Testis (tissue), 2 donors: ENCODE measurements around the gene ADCK2.

Source experiments
- POLR2A ChIP-seq: fragments of 450-650 bp; IDR thresholded peaks from one replicate; pipeline ENCODE4 v1.6.1; 2017; ENCODE audit warnings: antibody characterized with exemption, mild to moderate bottlenecking, moderate library complexity
- TF ChIP-seq, protein P1 (sequence below), 3 experiments: fragments of 450-650 bp in 2 of 3; fragments of 200-600 bp in 1 of 3; sonication (generic) in 1 of 3; IDR thresholded peaks; one replicate each; pipeline ENCODE4 v1.5.1; 2016 to 2019; ENCODE audit warnings: antibody characterized with exemption in 3 of 3, mild to moderate bottlenecking in 2 of 3, moderate library complexity in 1 of 3

GRCh38 chr7:140684066-140684950, 11.6 kb downstream of the ADCK2 start:
- TF ChIP-seq, protein P1, sequence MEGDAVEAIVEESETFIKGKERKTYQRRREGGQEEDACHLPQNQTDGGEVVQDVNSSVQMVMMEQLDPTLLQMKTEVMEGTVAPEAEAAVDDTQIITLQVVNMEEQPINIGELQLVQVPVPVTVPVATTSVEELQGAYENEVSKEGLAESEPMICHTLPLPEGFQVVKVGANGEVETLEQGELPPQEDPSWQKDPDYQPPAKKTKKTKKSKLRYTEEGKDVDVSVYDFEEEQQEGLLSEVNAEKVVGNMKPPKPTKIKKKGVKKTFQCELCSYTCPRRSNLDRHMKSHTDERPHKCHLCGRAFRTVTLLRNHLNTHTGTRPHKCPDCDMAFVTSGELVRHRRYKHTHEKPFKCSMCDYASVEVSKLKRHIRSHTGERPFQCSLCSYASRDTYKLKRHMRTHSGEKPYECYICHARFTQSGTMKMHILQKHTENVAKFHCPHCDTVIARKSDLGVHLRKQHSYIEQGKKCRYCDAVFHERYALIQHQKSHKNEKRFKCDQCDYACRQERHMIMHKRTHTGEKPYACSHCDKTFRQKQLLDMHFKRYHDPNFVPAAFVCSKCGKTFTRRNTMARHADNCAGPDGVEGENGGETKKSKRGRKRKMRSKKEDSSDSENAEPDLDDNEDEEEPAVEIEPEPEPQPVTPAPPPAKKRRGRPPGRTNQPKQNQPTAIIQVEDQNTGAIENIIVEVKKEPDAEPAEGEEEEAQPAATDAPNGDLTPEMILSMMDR (IDR thresholded peaks at IDR 0.05), result no peak
- no peak for TF ChIP-seq POLR2A
